Stimulated activated CD4-positive, alpha-beta T cell treated with anti-CD3 and anti-CD28 coated beads, Interleukin-2, amount 100 ng/mL, for 4 hours (primary cell): ENCODE measurements around the gene SLIT1.

ENCODE experiments used
- DNase-seq: peaks from one replicate; pipeline ENCODE4 v3.0.0-alpha.2; 2020; ENCODE audit warnings: low read depth

Gene SLIT1

DNA sequence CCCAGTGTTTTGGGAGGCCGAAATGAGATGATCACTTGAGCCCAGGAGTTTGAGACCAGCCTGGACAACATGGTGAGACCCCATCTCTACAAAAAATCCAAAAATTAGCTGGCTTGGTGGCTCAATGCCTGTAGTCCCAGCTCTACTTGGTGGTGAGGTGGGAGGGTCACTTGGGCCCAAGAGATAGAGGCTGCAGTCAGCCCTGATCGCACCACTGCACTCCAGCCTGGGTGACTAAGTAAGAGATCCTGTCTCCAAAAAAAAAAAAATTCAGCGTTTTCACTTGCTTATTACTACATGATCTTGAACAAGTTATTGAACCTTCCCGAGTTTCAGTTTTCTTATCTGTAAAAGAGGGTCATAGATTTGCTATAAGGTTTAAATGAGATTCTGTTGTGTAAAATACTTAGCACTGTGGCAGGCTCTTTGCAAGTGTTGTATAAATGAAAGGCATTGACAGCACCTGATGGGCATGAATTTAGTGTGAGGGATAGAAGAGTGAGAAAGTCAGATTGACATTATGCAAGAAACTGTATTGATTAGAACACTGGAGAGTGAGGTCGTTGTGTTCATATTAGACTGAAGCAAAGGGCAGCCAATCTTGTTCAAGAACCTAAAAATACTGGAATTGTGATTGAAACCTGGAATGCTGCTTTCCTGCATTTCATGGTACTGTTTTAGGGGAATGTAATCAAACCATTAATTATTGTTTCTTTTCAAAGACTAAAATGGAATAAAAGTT is 216.9 kb downstream of the SLIT1 start:
- no peak for DNase-seq

- no peak for DNase-seq
These were observed 217.9 kb downstream of the SLIT1 start for GRCh38 chr10:96967847-96968246.

GRCh38 chr10:96964131-96964530 is 221.6 kb downstream of the SLIT1 start:
- DNase-seq, result no peak

DNA sequence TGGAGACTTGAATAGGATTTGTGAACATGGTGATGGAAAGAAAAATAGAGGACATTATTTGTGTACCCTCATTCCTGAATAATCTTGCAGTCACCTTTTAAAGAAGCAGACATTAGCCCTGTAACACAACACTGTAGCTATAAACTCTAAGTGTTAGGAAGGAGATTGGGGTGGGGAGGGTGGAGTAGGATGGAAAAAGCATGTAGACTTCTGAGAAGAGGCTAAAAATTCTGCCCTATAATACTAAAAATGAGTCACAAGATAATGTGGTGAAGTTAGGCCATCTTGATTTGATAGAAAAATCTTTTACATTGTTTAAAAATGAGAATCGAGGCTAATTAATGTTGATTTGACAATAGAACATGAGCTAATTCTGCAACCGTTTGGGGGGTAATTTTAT is 224.9 kb downstream of the SLIT1 start:
- no peak for DNase-seq

DNA sequence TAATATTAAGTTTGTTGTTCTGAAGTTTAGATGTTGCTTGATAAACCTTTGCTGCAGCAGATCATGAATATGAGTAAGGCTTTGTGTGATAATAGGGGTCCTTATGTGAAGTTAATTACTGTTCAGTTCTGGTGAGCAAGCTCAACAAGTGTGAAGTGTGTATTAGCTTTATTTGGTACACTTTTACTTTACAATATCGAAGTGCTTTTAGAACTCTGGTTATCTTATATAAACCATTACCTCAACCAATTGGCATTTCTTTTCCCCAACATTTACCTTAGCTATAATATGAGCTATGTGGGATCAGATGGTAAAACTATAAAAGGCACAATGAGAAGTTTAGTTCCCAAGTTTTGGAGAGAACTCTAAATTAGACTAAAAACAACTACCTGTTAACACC is 226.0 kb downstream of the SLIT1 start:
- no peak for DNase-seq

DNA sequence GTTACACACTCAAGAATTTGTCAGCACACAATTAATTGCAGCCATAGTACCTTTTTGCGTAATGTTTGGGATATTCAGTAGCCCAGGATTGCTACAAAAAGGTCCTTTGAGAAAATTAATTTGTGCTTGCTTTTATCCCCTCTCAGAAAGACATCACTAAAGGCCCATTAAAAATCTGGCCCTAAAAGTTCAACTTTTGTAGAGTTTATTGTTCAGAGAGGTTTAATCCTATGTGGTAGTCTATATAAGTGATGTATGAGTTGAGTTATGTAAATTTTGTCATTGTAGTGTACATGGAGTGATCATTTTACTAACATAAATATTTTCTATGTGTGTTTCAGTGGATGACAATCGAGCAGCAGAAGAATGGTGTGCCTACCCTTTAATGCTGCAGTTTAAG is 227.7 kb downstream of the SLIT1 start:
- DNase-seq, result no peak

GRCh38 chr10:96955794-96956193 is 230.0 kb downstream of the SLIT1 start:
- DNase-seq, result no peak

GRCh38 chr10:96951954-96952353 is 233.8 kb downstream of the SLIT1 start:
- no peak for DNase-seq

DNA sequence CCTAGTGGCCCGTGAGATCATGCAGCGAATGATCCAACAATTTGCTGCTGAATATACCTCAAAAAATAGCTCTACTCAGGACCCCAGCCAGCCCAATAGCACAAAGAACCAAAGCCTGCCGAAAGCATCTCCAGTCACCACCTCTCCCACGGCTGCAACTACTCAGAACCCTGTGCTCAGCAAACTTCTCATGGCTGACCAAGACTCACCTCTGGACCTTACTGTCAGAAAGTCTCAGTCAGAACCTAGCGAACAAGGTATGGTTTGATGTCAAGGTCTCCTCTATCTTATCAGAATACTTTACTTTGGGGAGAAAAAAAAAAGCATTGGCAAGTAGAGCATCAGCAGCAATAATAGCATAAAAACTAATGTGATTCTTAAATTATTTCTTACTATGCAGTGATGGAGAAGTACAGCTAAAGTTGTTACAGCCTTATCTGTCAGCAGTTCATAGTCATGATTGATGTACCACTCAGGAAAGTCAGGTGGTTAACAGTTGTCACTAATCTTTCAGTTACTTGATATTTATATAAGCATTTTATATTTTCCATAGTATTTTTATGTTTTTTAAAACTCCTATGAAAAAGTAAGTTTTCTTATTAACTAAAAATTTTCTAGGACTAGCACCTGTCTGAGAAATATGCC is 236.6 kb downstream of the SLIT1 start:
- DNase-seq, result no peak
